Subcutaneous adipose tissue (tissue), 4 donors: ENCODE measurements around the gene FUZ. TPM values are rescaled to one million over a fixed set of nuclear protein-coding genes. Genes with fewer than 3 reads are reported as not detected.

Experiments used
- total RNA-seq, 4 donors: library from RNA; depleted of rRNA; stranded (reverse); fragments of >200 nt; gene quantifications; one replicate each; pipeline ENCODE4 v1.1.0, GENCODE V29; 2016
- TF ChIP-seq, protein P1 (sequence below): fragments of 450-650 bp; IDR thresholded peaks from one replicate; pipeline ENCODE4 v1.5.1; 2016; ENCODE audit warnings: low read depth, mild to moderate bottlenecking, control low read depth, antibody characterized with exemption, moderate library complexity

The FUZ gene
- total RNA-seq, 4 donors from 2014 or later, result 6.7 to 18.6 (median 13.3) TPM

GRCh38 chr19:49858088-49858985, 45.2 kb upstream of the FUZ start:
- TF ChIP-seq, protein P1, sequence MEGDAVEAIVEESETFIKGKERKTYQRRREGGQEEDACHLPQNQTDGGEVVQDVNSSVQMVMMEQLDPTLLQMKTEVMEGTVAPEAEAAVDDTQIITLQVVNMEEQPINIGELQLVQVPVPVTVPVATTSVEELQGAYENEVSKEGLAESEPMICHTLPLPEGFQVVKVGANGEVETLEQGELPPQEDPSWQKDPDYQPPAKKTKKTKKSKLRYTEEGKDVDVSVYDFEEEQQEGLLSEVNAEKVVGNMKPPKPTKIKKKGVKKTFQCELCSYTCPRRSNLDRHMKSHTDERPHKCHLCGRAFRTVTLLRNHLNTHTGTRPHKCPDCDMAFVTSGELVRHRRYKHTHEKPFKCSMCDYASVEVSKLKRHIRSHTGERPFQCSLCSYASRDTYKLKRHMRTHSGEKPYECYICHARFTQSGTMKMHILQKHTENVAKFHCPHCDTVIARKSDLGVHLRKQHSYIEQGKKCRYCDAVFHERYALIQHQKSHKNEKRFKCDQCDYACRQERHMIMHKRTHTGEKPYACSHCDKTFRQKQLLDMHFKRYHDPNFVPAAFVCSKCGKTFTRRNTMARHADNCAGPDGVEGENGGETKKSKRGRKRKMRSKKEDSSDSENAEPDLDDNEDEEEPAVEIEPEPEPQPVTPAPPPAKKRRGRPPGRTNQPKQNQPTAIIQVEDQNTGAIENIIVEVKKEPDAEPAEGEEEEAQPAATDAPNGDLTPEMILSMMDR, result no peak

- TF ChIP-seq, protein P1, result no peak
Observed at GRCh38 chr19:49857838-49858087, 44.7 kb upstream of the FUZ start.

DNA sequence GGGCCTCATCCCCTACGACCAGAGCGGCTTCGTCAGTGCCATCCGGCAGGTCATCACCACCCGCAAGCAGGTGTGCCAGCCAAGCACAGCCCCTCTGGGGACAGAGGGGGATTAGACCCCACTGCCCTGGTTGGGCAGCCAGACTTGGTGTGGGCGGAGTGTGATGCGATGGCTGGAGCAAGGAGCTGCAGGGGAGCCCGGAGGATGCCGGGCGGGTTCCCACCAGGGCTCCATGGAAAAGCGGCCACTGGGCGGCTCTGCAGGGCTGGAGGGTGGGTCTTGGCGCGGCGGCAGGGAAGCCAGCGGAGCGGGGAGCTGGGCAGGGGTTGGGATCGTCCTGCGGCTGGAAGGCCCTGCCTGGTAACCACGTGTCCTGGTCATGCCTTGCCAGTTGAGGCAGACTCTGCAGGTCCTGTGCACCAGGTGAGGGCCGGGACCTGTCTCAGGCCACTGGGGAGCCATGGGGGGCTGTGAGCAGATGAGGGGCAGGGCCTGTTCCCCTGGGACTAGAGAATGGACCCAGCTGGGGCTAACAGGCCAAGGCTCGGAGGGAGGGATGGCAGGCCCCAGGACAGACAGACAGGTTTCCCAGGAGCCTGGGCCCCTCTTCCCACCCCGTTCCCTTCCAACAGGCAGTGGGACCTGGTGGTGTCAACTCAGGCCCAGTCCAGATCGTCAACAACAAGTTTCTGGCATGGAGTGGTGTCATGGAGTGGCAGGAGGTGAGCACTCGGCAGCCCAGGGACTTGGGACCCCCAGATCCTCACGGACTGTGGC, 44.2 kb upstream of the FUZ start:
- TF ChIP-seq, protein P1, result no peak

GRCh38 chr19:49856574-49857021, 43.5 kb upstream of the FUZ start:
- TF ChIP-seq, protein P1, result no peak

- TF ChIP-seq, protein P1, result no peak
Observed at GRCh38 chr19:49855676-49856573, 42.8 kb upstream of the FUZ start.

- TF ChIP-seq, protein P1, result no peak
Observed at GRCh38 chr19:49855277-49855675, 42.2 kb upstream of the FUZ start.
